HEK293 (cell line): ENCODE results near the gene S100A11.

Experiments
- CTCF ChIA-PET: fragments of 350-600 bp; formaldehyde crosslinking; extraction: SDS; loops from one replicate; lab custom pipeline; 2021; ENCODE audit warnings: antibody characterized with exemption; lab: Yijun Ruan, JAX
- POLR2A ChIA-PET: fragments of 300-600 bp; formaldehyde crosslinking; extraction: SDS; loops from one replicate; lab custom pipeline; 2020; ENCODE audit warnings: antibody characterized with exemption, inconsistent platforms; lab: Yijun Ruan, JAX
- H3K27ac ChIP-seq: fragments of 200-500 bp; sonication (Bioruptor generic); 2 replicates; pipeline ENCODE4 v1.5.1; 2014; ENCODE audit warnings: low read depth, low read length, control low read depth, inconsistent platforms; ENCODE audit errors: extremely low read depth
- H3K36me3 ChIP-seq, 2 experiments: fragments of 200-500 bp in 1 of 2; sonication (Bioruptor generic) in 1 of 2; 1 replicate in 1 of 2; 2 replicates in 1 of 2; pipeline ENCODE4 v1.5.1; 2014 to 2017; ENCODE audit warnings: inconsistent platforms in 2 of 2, low read length in 2 of 2; ENCODE audit not compliant: control insufficient read depth in 2 of 2, insufficient read depth in 1 of 2
- H3K4me1 ChIP-seq: fragments of 200-500 bp; sonication (Bioruptor generic); 2 replicates; pipeline ENCODE4 v1.5.1; 2014; ENCODE audit warnings: mild to moderate bottlenecking, low read length, inconsistent platforms; ENCODE audit not compliant: control insufficient read depth, insufficient read depth
- H3K4me3 ChIP-seq: 2 replicates; pipeline ENCODE4 v1.5.1; 2011; ENCODE audit warnings: low read depth, mild to moderate bottlenecking, control low read depth, low read length, moderate library complexity
- H3K9me3 ChIP-seq: fragments of 200-500 bp; sonication (Bioruptor generic); 2 replicates; pipeline ENCODE4 v1.5.1; 2014; ENCODE audit warnings: low read depth, low read length, inconsistent platforms; ENCODE audit not compliant: control insufficient read depth, insufficient read depth
- GLIS1 ChIP-seq: fragments of 450-650 bp; formaldehyde crosslinking; IDR thresholded peaks from 2 replicates; pipeline ENCODE4 v1.5.1; 2016; ENCODE audit warnings: missing biosample characterization, missing genetic modification characterization
- GLIS2 ChIP-seq: fragments of 450-650 bp; formaldehyde crosslinking; IDR thresholded peaks from 2 replicates; pipeline ENCODE4 v1.5.1; 2016; ENCODE audit warnings: missing biosample characterization, missing genetic modification characterization
- KLF8 ChIP-seq: fragments of 450-650 bp; formaldehyde crosslinking; IDR thresholded peaks from 2 replicates; pipeline ENCODE4 v1.5.1; 2016; ENCODE audit warnings: missing biosample characterization, missing genetic modification characterization
- ZBTB48 ChIP-seq: fragments of 450-650 bp; formaldehyde crosslinking; IDR thresholded peaks from 2 replicates; pipeline ENCODE4 v1.5.1; 2016; ENCODE audit warnings: missing biosample characterization, missing genetic modification characterization
- ZBTB49 ChIP-seq: fragments of 450-650 bp; formaldehyde crosslinking; IDR thresholded peaks from 2 replicates; pipeline ENCODE4 v1.5.1; 2016; ENCODE audit warnings: missing biosample characterization, missing genetic modification characterization, low read depth
- ZFP3 ChIP-seq: fragments of 450-650 bp; formaldehyde crosslinking; IDR thresholded peaks from 2 replicates; pipeline ENCODE4 v1.5.1; 2016; ENCODE audit warnings: low read depth, missing biosample characterization, missing genetic modification characterization
- ZNF133 ChIP-seq: fragments of 450-650 bp; formaldehyde crosslinking; IDR thresholded peaks from 2 replicates; pipeline ENCODE4 v1.5.1; 2016; ENCODE audit warnings: missing biosample characterization, missing genetic modification characterization
- ZNF19 ChIP-seq: fragments of 450-650 bp; formaldehyde crosslinking; IDR thresholded peaks from 2 replicates; pipeline ENCODE4; 2016; ENCODE audit warnings: missing biosample characterization, missing genetic modification characterization, low read depth
- ZNF221 ChIP-seq: fragments of 450-650 bp; formaldehyde crosslinking; IDR thresholded peaks from 2 replicates; pipeline ENCODE4 v1.5.1; 2017; ENCODE audit warnings: missing biosample characterization, missing genetic modification characterization, borderline replicate concordance
- ZNF23 ChIP-seq: fragments of 450-650 bp; formaldehyde crosslinking; IDR thresholded peaks from 2 replicates; pipeline ENCODE4 v1.5.1; 2016; ENCODE audit warnings: missing biosample characterization, missing genetic modification characterization, borderline replicate concordance
- ZNF266 ChIP-seq: fragments of 450-650 bp; formaldehyde crosslinking; IDR thresholded peaks from 2 replicates; pipeline ENCODE4 v1.5.1; 2016; ENCODE audit warnings: missing biosample characterization, missing genetic modification characterization, low read depth
- ZNF335 ChIP-seq: fragments of 450-650 bp; formaldehyde crosslinking; conservative IDR thresholded peaks from 2 replicates; pipeline ENCODE4 v1.5.1; 2016; ENCODE audit warnings: missing biosample characterization, missing genetic modification characterization
- ZNF341 ChIP-seq: fragments of 450-650 bp; formaldehyde crosslinking; IDR thresholded peaks from 2 replicates; pipeline ENCODE4; 2016; ENCODE audit warnings: low read depth, missing biosample characterization, missing genetic modification characterization
- ZNF350 ChIP-seq: fragments of 450-650 bp; formaldehyde crosslinking; IDR thresholded peaks from 2 replicates; pipeline ENCODE4 v1.5.0; 2017; ENCODE audit warnings: missing biosample characterization, mild to moderate bottlenecking, missing genetic modification characterization
- ZNF354C ChIP-seq: fragments of 450-650 bp; formaldehyde crosslinking; IDR thresholded peaks from 2 replicates; pipeline ENCODE4 v1.5.1; 2016; ENCODE audit warnings: missing biosample characterization, missing genetic modification characterization, low read depth, borderline replicate concordance
- ZNF416 ChIP-seq: fragments of 450-650 bp; formaldehyde crosslinking; IDR thresholded peaks from 2 replicates; pipeline ENCODE4 v1.5.1; 2016; ENCODE audit warnings: missing biosample characterization, missing genetic modification characterization
- ZNF521 ChIP-seq: fragments of 450-650 bp; formaldehyde crosslinking; IDR thresholded peaks from 2 replicates; pipeline ENCODE4 v1.5.1; 2017; ENCODE audit warnings: missing biosample characterization, mild to moderate bottlenecking, missing genetic modification characterization
- ZNF548 ChIP-seq: fragments of 450-650 bp; formaldehyde crosslinking; IDR thresholded peaks from 2 replicates; pipeline ENCODE4 v1.5.1; 2016; ENCODE audit warnings: missing biosample characterization, missing genetic modification characterization
- ZNF621 ChIP-seq: fragments of 450-650 bp; formaldehyde crosslinking; IDR thresholded peaks from 2 replicates; pipeline ENCODE4 v1.5.1; 2017; ENCODE audit warnings: missing biosample characterization, missing genetic modification characterization
- ZNF629 ChIP-seq: fragments of 450-650 bp; formaldehyde crosslinking; IDR thresholded peaks from 2 replicates; pipeline ENCODE4 v1.5.1; 2017; ENCODE audit warnings: missing biosample characterization, missing genetic modification characterization
- ZNF701 ChIP-seq: fragments of 450-650 bp; formaldehyde crosslinking; IDR thresholded peaks from 2 replicates; pipeline ENCODE4 v1.5.1; 2016; ENCODE audit warnings: missing biosample characterization, missing genetic modification characterization
- ZNF791 ChIP-seq: fragments of 450-650 bp; formaldehyde crosslinking; IDR thresholded peaks from 2 replicates; pipeline ENCODE4 v1.5.1; 2016; ENCODE audit warnings: missing biosample characterization, missing genetic modification characterization
- TF ChIP-seq, protein P1 (sequence below): fragments of 450-650 bp; formaldehyde crosslinking; IDR thresholded peaks from 2 replicates; pipeline ENCODE4 v1.5.1; 2016; ENCODE audit warnings: missing biosample characterization, missing genetic modification characterization
- TF ChIP-seq, protein P2 (sequence below): fragments of 450-650 bp; formaldehyde crosslinking; IDR thresholded peaks from 2 replicates; pipeline ENCODE4 v1.5.1; 2016; ENCODE audit warnings: missing biosample characterization, missing genetic modification characterization
- TF ChIP-seq, protein P3 (sequence below): fragments of 450-650 bp; formaldehyde crosslinking; IDR thresholded peaks from 2 replicates; pipeline ENCODE4 v1.5.1; 2016; ENCODE audit warnings: missing biosample characterization, missing genetic modification characterization, low read depth
- TF ChIP-seq, protein P4 (sequence below): fragments of 450-650 bp; formaldehyde crosslinking; IDR thresholded peaks from 2 replicates; pipeline ENCODE4; 2016; ENCODE audit warnings: missing biosample characterization, missing genetic modification characterization

Gene S100A11

GRCh38 chr1:152029929-152030211 lies 6.9 kb downstream of the S100A11 start:
- CTCF ChIA-PET, result interaction anchor here (0.6 to 2.5 kb wide), 2 partner anchors 62 to 145 kb away, joined by 4 to 9 read pairs; no protein-coding TSS in a partner anchor
- Histone ChIP-seq H3K4me3 (no peak overlapping the region), H3K36me3 (peaks cover 0 to 27% of the 10 kb centered on the region in 2 experiments; a peak in 1 of 3 replicates), H3K9me3 (no peaks in the 10 kb centered on the region), H3K27ac (no peak overlapping the region)
- no peak for TF ChIP-seq ZBTB49
- no peak for TF ChIP-seq ZFP3
- TF ChIP-seq GLIS2, result no peak
- no peak for TF ChIP-seq ZNF629
- TF ChIP-seq, protein P1, sequence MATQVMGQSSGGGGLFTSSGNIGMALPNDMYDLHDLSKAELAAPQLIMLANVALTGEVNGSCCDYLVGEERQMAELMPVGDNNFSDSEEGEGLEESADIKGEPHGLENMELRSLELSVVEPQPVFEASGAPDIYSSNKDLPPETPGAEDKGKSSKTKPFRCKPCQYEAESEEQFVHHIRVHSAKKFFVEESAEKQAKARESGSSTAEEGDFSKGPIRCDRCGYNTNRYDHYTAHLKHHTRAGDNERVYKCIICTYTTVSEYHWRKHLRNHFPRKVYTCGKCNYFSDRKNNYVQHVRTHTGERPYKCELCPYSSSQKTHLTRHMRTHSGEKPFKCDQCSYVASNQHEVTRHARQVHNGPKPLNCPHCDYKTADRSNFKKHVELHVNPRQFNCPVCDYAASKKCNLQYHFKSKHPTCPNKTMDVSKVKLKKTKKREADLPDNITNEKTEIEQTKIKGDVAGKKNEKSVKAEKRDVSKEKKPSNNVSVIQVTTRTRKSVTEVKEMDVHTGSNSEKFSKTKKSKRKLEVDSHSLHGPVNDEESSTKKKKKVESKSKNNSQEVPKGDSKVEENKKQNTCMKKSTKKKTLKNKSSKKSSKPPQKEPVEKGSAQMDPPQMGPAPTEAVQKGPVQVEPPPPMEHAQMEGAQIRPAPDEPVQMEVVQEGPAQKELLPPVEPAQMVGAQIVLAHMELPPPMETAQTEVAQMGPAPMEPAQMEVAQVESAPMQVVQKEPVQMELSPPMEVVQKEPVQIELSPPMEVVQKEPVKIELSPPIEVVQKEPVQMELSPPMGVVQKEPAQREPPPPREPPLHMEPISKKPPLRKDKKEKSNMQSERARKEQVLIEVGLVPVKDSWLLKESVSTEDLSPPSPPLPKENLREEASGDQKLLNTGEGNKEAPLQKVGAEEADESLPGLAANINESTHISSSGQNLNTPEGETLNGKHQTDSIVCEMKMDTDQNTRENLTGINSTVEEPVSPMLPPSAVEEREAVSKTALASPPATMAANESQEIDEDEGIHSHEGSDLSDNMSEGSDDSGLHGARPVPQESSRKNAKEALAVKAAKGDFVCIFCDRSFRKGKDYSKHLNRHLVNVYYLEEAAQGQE, result no peak
- TF ChIP-seq, protein P2, sequence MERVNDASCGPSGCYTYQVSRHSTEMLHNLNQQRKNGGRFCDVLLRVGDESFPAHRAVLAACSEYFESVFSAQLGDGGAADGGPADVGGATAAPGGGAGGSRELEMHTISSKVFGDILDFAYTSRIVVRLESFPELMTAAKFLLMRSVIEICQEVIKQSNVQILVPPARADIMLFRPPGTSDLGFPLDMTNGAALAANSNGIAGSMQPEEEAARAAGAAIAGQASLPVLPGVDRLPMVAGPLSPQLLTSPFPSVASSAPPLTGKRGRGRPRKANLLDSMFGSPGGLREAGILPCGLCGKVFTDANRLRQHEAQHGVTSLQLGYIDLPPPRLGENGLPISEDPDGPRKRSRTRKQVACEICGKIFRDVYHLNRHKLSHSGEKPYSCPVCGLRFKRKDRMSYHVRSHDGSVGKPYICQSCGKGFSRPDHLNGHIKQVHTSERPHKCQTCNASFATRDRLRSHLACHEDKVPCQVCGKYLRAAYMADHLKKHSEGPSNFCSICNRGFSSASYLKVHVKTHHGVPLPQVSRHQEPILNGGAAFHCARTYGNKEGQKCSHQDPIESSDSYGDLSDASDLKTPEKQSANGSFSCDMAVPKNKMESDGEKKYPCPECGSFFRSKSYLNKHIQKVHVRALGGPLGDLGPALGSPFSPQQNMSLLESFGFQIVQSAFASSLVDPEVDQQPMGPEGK (tag by site-specific recombination), result no peak
- TF ChIP-seq ZNF701 (tag by site-specific recombination), result no peak
- no peak for TF ChIP-seq ZNF341 (tag by site-specific recombination)
- no peak for TF ChIP-seq ZNF221 (tag by site-specific recombination)
- TF ChIP-seq ZNF791 (tag by site-specific recombination), result no peak
- no peak for TF ChIP-seq GLIS1
- TF ChIP-seq ZBTB48, result no peak
- TF ChIP-seq ZNF133, result no peak
- TF ChIP-seq ZNF19 (tag by site-specific recombination), result no peak
- no peak for TF ChIP-seq ZNF350 (tag by site-specific recombination)
- TF ChIP-seq ZNF548 (tag by site-specific recombination), result no peak
- TF ChIP-seq ZNF354C (tag by site-specific recombination), result no peak
- TF ChIP-seq, all 188 proteins: peak for 0
- no peaks in the 10 kb centered on the region for H3K4me1 ChIP-seq
- POLR2A ChIA-PET, result no interaction called here

GRCh38 chr1:152029144-152029928 lies 7.5 kb downstream of the S100A11 start:
- CTCF ChIA-PET, result interaction anchor here (0.6 to 2.5 kb wide), 4 partner anchors 10 to 145 kb away, joined by 4 to 9 read pairs (median 4); no protein-coding TSS in a partner anchor
- H3K36me3 ChIP-seq, result peaks cover 0 to 27% of the 10 kb centered on the region in 2 experiments; a peak in 1 of 3 replicates
- H3K27ac ChIP-seq, result no peak overlapping the region
- no peak overlapping the region for H3K4me3 ChIP-seq
- H3K4me1 ChIP-seq, result no peaks in the 10 kb centered on the region
- POLR2A ChIA-PET, result no interaction called here
- no peaks in the 10 kb centered on the region for H3K9me3 ChIP-seq
- no peak for TF ChIP-seq ZNF266 (tag by site-specific recombination)
- peak; percentile 34 for TF ChIP-seq ZNF335 (tag by site-specific recombination)
- no peak for TF ChIP-seq ZNF521 (tag by site-specific recombination)
- no peak for TF ChIP-seq KLF8
- TF ChIP-seq, protein P3, sequence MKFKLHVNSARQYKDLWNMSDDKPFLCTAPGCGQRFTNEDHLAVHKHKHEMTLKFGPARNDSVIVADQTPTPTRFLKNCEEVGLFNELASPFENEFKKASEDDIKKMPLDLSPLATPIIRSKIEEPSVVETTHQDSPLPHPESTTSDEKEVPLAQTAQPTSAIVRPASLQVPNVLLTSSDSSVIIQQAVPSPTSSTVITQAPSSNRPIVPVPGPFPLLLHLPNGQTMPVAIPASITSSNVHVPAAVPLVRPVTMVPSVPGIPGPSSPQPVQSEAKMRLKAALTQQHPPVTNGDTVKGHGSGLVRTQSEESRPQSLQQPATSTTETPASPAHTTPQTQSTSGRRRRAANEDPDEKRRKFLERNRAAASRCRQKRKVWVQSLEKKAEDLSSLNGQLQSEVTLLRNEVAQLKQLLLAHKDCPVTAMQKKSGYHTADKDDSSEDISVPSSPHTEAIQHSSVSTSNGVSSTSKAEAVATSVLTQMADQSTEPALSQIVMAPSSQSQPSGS (tag by site-specific recombination), result no peak
- TF ChIP-seq ZNF416 (tag by site-specific recombination), result no peak
- TF ChIP-seq ZNF621 (tag by site-specific recombination), result no peak
- no peak for TF ChIP-seq ZNF341 (tag by site-specific recombination)
- no peak for TF ChIP-seq ZFP3
- TF ChIP-seq, protein P4, sequence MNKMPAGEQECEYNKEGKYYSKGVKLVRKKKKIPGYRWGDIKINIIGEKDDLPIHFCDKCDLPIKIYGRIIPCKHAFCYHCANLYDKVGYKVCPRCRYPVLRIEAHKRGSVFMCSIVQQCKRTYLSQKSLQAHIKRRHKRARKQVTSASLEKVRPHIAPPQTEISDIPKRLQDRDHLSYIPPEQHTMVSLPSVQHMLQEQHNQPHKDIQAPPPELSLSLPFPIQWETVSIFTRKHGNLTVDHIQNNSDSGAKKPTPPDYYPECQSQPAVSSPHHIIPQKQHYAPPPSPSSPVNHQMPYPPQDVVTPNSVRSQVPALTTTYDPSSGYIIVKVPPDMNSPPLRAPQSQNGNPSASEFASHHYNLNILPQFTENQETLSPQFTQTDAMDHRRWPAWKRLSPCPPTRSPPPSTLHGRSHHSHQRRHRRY, result no peak
- TF ChIP-seq ZNF23 (tag by site-specific recombination), result no peak
